ENCODE data around the gene BCAP31.

BCAP31 gene

GRCh38 chrX:153668423-153669173, 55.6 kb downstream of the BCAP31 start:
- Histone ChIP-seq H3K4me1 (ENCODE audit: control insufficient read depth, insufficient read depth, low read length, poor library complexity, severe bottlenecking) (no peaks in the 10 kb centered on the region), H3K36me3 (ENCODE audit: control insufficient read depth, insufficient read depth, low read length) (no peaks in the 10 kb centered on the region), H3K4me3 (ENCODE audit: insufficient read depth, low read depth, low read length, poor library complexity, severe bottlenecking) (no peak overlapping the region), H3K27me3 (replicated peaks; ENCODE audit: control insufficient read depth, insufficient read depth, low read length, poor library complexity, severe bottlenecking) (no peaks in the 10 kb centered on the region), H3K9me3 (ENCODE audit: control insufficient read depth, low read length) (no peaks in the 10 kb centered on the region), H3K27ac (ENCODE audit: insufficient read depth, low read length, poor library complexity, severe bottlenecking) (no peak overlapping the region)
- DNase-seq = no peak

- H3K4me3 ChIP-seq (ENCODE audit: insufficient read depth, low read depth, low read length, poor library complexity, severe bottlenecking) = no peak overlapping the region
Measured at GRCh38 chrX:153667956-153668396, 56.2 kb downstream of the BCAP31 start.

DNA sequence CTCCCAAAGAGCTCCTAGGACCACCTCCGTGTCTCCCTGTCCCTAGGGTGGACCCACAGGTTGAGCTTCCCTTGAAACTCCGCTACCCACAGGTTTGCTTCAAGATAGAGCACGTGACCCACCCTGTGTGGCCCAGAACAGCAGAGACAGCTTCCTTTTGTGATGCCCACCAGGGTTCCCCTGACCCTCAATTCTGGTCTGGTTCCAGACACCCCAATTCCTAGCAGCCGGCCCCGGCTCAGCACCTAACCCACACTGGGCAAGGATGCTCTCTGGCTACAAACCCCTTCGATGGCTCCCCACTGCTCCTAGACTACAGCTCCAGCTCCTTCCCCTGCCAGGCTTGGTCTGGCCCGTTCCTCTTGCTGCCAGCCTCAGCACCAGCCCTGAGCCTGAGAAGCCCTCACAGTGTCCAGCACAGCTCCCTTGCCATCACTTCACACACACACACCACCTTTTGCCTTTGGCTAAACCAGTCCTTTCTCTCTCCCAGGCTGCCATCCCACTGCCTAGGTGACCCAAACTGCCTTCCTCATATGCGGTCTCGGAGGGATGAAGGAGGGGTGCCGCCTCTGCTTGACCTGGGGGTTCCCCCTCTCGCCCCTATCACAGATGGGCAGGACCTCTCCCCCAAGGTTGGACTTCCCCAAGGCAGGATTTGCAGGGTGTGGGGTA, 56.8 kb downstream of the BCAP31 start:
- no peak for DNase-seq
- no peaks in the 10 kb centered on the region for H3K36me3 ChIP-seq (ENCODE audit: control insufficient read depth, insufficient read depth, low read length)
- H3K4me1 ChIP-seq (ENCODE audit: control insufficient read depth, insufficient read depth, low read length, poor library complexity, severe bottlenecking) = no peaks in the 10 kb centered on the region
- no peaks in the 10 kb centered on the region for H3K9me3 ChIP-seq (ENCODE audit: control insufficient read depth, low read length)
- no peaks in the 10 kb centered on the region for H3K27me3 ChIP-seq (replicated peaks; ENCODE audit: control insufficient read depth, insufficient read depth, low read length, poor library complexity, severe bottlenecking)
- H3K27ac ChIP-seq (ENCODE audit: insufficient read depth, low read length, poor library complexity, severe bottlenecking) = no peak overlapping the region
- no peak overlapping the region for H3K4me3 ChIP-seq (ENCODE audit: insufficient read depth, low read depth, low read length, poor library complexity, severe bottlenecking)

More at GRCh38 chrX:153667956-153668396, 56.2 kb downstream of the BCAP31 start:
- peak; percentile 54 to 67 (median 61) for DNase-seq
- H3K9me3 ChIP-seq (ENCODE audit: control insufficient read depth, low read length) = no peaks in the 10 kb centered on the region
- no peaks in the 10 kb centered on the region for H3K27me3 ChIP-seq (replicated peaks; ENCODE audit: control insufficient read depth, insufficient read depth, low read length, poor library complexity, severe bottlenecking)
- no peaks in the 10 kb centered on the region for H3K4me1 ChIP-seq (ENCODE audit: control insufficient read depth, insufficient read depth, low read length, poor library complexity, severe bottlenecking)
- H3K36me3 ChIP-seq (ENCODE audit: control insufficient read depth, insufficient read depth, low read length) = no peaks in the 10 kb centered on the region
- H3K27ac ChIP-seq (ENCODE audit: insufficient read depth, low read length, poor library complexity, severe bottlenecking) = no peak overlapping the region

GRCh38 chrX:153665726-153666306, 58.4 kb downstream of the BCAP31 start:
- Histone ChIP-seq H3K36me3 (ENCODE audit: control insufficient read depth, insufficient read depth, low read length) (no peaks in the 10 kb centered on the region), H3K27me3 (replicated peaks; ENCODE audit: control insufficient read depth, insufficient read depth, low read length, poor library complexity, severe bottlenecking) (no peaks in the 10 kb centered on the region), H3K4me3 (ENCODE audit: insufficient read depth, low read depth, low read length, poor library complexity, severe bottlenecking) (no peak overlapping the region), H3K27ac (ENCODE audit: insufficient read depth, low read length, poor library complexity, severe bottlenecking) (no peak overlapping the region), H3K9me3 (ENCODE audit: control insufficient read depth, low read length) (no peaks in the 10 kb centered on the region), H3K4me1 (ENCODE audit: control insufficient read depth, insufficient read depth, low read length, poor library complexity, severe bottlenecking) (no peaks in the 10 kb centered on the region)
- no peak for DNase-seq

DNA sequence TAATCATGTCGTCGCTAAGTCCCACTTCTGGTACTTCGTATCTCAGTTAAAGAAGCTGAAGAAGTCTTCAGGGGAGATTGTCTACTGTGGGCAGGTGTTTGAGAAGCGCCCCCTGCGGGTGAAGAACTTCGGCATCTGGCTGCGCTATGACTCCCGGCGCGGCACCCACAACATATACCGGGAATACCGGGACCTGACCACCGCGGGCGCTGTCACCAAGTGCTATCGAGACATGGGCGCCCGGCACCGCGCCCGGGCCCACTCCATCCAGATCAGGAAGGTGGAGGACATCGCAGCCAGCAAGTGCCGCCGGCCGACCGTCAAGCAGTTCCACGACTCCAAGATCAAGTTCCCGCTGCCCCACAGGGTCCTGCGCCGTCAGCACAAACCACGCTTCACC, 61.9 kb downstream of the BCAP31 start:
- Histone ChIP-seq H3K9me3 (ENCODE audit: control insufficient read depth, low read length) (no peaks in the 10 kb centered on the region), H3K27me3 (replicated peaks; ENCODE audit: control insufficient read depth, insufficient read depth, low read length, poor library complexity, severe bottlenecking) (no peaks in the 10 kb centered on the region), H3K36me3 (ENCODE audit: control insufficient read depth, insufficient read depth, low read length) (no peaks in the 10 kb centered on the region), H3K4me1 (ENCODE audit: control insufficient read depth, insufficient read depth, low read length, poor library complexity, severe bottlenecking) (no peaks in the 10 kb centered on the region), H3K4me3 (ENCODE audit: insufficient read depth, low read depth, low read length, poor library complexity, severe bottlenecking) (peak overlapping the region; percentile 25), H3K27ac (ENCODE audit: insufficient read depth, low read length, poor library complexity, severe bottlenecking) (no peak overlapping the region)
- peak in 2 of 3 donors; percentile 15 to 43 for DNase-seq

DNA sequence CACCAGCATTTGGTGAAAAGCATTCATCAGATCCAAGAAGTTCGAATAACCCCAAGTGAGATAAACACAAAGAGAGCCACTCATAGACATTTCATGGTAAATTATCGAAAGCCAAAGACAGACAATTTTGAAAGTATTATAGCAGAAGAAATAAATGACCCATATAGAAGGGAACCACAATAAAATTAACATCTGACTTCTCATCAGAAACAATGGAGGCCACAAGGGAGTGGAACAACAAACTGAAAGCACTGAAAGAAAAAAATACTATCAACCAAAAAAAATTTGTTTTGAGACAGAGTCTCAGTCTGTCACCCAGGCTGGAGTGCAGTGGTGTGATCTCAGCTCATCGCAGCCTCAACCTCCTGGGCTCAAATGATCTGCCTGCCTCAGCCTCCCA, 64.9 kb downstream of the BCAP31 start:
- DNase-seq = no peak
- no peaks in the 10 kb centered on the region for H3K27me3 ChIP-seq (replicated peaks; ENCODE audit: control insufficient read depth, insufficient read depth, low read length, poor library complexity, severe bottlenecking)
- H3K4me3 ChIP-seq (ENCODE audit: insufficient read depth, low read depth, low read length, poor library complexity, severe bottlenecking) = no peak overlapping the region
- H3K9me3 ChIP-seq (ENCODE audit: control insufficient read depth, low read length) = no peaks in the 10 kb centered on the region
- H3K36me3 ChIP-seq (ENCODE audit: control insufficient read depth, insufficient read depth, low read length) = no peaks in the 10 kb centered on the region
- no peak overlapping the region for H3K27ac ChIP-seq (ENCODE audit: insufficient read depth, low read length, poor library complexity, severe bottlenecking)
- no peaks in the 10 kb centered on the region for H3K4me1 ChIP-seq (ENCODE audit: control insufficient read depth, insufficient read depth, low read length, poor library complexity, severe bottlenecking)

- Histone ChIP-seq H3K4me1 (ENCODE audit: control insufficient read depth, insufficient read depth, low read length, poor library complexity, severe bottlenecking) (no peaks in the 10 kb centered on the region), H3K27ac (ENCODE audit: insufficient read depth, low read length, poor library complexity, severe bottlenecking) (no peak overlapping the region), H3K9me3 (ENCODE audit: control insufficient read depth, low read length) (no peaks in the 10 kb centered on the region), H3K27me3 (replicated peaks; ENCODE audit: control insufficient read depth, insufficient read depth, low read length, poor library complexity, severe bottlenecking) (no peaks in the 10 kb centered on the region), H3K4me3 (ENCODE audit: insufficient read depth, low read depth, low read length, poor library complexity, severe bottlenecking) (no peak overlapping the region), H3K36me3 (ENCODE audit: control insufficient read depth, insufficient read depth, low read length) (no peaks in the 10 kb centered on the region)
- no peak for DNase-seq
Measured at GRCh38 chrX:153657161-153657560, 67.0 kb downstream of the BCAP31 start.

DNA sequence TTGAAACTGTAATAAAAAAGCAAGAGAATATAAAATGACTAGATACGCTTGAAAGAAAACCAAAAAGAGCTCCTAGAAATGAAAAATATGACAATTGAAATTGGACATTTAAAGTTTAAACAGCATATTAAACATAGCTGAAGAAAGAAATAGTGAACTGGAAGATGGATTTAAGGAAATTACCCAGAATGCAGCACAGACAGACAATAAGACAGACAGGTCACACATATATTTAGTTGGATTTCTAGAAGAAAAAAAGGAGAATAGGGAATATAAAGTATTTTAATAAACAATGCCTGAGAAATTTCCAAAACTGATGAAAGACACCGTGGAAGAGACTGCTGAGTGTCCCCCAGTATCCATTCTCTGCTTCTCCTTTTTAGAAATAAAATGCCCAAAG, 70.6 kb downstream of the BCAP31 start:
- Histone ChIP-seq H3K9me3 (ENCODE audit: control insufficient read depth, low read length) (no peaks in the 10 kb centered on the region), H3K27me3 (replicated peaks; ENCODE audit: control insufficient read depth, insufficient read depth, low read length, poor library complexity, severe bottlenecking) (no peaks in the 10 kb centered on the region), H3K4me1 (ENCODE audit: control insufficient read depth, insufficient read depth, low read length, poor library complexity, severe bottlenecking) (no peaks in the 10 kb centered on the region), H3K4me3 (ENCODE audit: insufficient read depth, low read depth, low read length, poor library complexity, severe bottlenecking) (no peak overlapping the region), H3K36me3 (ENCODE audit: control insufficient read depth, insufficient read depth, low read length) (no peaks in the 10 kb centered on the region), H3K27ac (ENCODE audit: insufficient read depth, low read length, poor library complexity, severe bottlenecking) (no peak overlapping the region)
- DNase-seq = no peak

DNA sequence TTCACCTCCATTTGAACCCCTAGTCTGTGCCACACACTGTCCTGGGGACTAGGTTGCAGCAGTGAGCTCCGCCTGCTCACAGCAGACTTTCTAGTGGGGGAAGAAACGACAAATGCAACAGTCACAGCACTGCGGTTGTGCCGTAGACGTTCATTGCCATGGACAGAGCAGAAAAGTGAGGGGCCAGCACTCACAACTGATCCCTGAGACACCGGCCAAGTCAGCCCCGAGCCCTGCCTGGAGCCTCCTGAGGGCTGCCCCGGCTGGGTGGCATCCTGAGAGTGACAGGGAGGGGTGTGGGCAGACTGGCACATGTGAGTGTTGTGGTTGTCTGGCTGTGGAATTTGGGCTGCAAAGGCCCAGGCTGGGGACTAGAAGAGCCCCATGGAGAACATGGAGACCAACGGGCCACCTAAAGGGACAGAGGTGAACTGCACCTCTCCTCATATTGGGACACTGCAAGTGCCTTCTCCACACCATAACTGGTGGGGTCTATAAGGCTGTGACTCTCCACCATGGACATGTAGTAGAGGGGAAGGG, 72.6 kb downstream of the BCAP31 start:
- Histone ChIP-seq H3K4me1 (ENCODE audit: control insufficient read depth, insufficient read depth, low read length, poor library complexity, severe bottlenecking) (peaks cover 2% of the 10 kb centered on the region), H3K27me3 (replicated peaks; ENCODE audit: control insufficient read depth, insufficient read depth, low read length, poor library complexity, severe bottlenecking) (peaks cover 10% of the 10 kb centered on the region), H3K9me3 (ENCODE audit: control insufficient read depth, low read length) (no peaks in the 10 kb centered on the region), H3K27ac (ENCODE audit: insufficient read depth, low read length, poor library complexity, severe bottlenecking) (no peak overlapping the region), H3K36me3 (ENCODE audit: control insufficient read depth, insufficient read depth, low read length) (no peaks in the 10 kb centered on the region), H3K4me3 (ENCODE audit: insufficient read depth, low read depth, low read length, poor library complexity, severe bottlenecking) (no peak overlapping the region)
- DNase-seq = no peak

- H3K27ac ChIP-seq (ENCODE audit: insufficient read depth, low read length, poor library complexity, severe bottlenecking) = no peak overlapping the region
Measured at GRCh38 chrX:153650959-153651358, 73.2 kb downstream of the BCAP31 start.

More at GRCh38 chrX:153650959-153651358, 73.2 kb downstream of the BCAP31 start:
- peaks cover 3% of the 10 kb centered on the region for H3K4me1 ChIP-seq (ENCODE audit: control insufficient read depth, insufficient read depth, low read length, poor library complexity, severe bottlenecking)
- H3K9me3 ChIP-seq (ENCODE audit: control insufficient read depth, low read length) = no peaks in the 10 kb centered on the region
- H3K36me3 ChIP-seq (ENCODE audit: control insufficient read depth, insufficient read depth, low read length) = no peaks in the 10 kb centered on the region
- DNase-seq = no peak
- H3K4me3 ChIP-seq (ENCODE audit: insufficient read depth, low read depth, low read length, poor library complexity, severe bottlenecking) = no peak overlapping the region
- H3K27me3 ChIP-seq (replicated peaks; ENCODE audit: control insufficient read depth, insufficient read depth, low read length, poor library complexity, severe bottlenecking) = peaks cover 16% of the 10 kb centered on the region
